Suprapubic skin (tissue), 3 donors: Measurements from ENCODE around the gene CLIC4.

ENCODE experiments used
- EP300 ChIP-seq: sonication (generic); formaldehyde crosslinking; IDR thresholded peaks from one replicate; pipeline ENCODE4 v1.6.1; 2017; ENCODE audit warnings: antibody characterized with exemption
- POLR2A ChIP-seq, 2 donors: fragments of 450-650 bp; IDR thresholded peaks; one replicate each; pipeline ENCODE4 v1.6.1; 2017; ENCODE audit warnings: antibody characterized with exemption in 2 of 2, mild to moderate bottlenecking in 2 of 2, moderate library complexity in 2 of 2
- TF ChIP-seq, protein P1 (sequence below), 2 donors: fragments of 200-600 bp in 1 of 2; fragments of 450-650 bp in 1 of 2; sonication (generic) in 1 of 2; IDR thresholded peaks; one replicate each; pipeline ENCODE4 v1.5.1; 2016 to 2019; ENCODE audit warnings: antibody characterized with exemption in 2 of 2, mild to moderate bottlenecking in 1 of 2, moderate library complexity in 1 of 2

DNA sequence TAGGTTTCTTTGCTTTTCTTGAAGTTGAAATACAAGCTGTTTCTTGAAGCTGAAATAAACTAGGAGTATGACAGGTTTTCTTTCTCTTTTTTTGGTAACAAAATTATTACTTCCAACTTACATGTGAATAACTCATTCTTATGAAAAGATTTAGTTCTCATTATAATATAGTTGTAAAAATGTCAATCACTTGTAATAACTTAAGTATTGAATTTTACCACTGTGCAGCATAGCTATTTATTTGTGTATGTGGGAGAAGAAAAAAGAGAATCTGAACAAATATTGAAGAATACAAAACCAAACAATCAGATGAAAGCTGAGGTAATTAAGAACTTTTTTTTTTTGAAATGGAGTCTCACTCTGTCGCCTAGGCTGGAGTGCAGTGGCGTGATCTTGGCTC lies 11.1 kb downstream of the CLIC4 start:
- TF ChIP-seq, protein P1, sequence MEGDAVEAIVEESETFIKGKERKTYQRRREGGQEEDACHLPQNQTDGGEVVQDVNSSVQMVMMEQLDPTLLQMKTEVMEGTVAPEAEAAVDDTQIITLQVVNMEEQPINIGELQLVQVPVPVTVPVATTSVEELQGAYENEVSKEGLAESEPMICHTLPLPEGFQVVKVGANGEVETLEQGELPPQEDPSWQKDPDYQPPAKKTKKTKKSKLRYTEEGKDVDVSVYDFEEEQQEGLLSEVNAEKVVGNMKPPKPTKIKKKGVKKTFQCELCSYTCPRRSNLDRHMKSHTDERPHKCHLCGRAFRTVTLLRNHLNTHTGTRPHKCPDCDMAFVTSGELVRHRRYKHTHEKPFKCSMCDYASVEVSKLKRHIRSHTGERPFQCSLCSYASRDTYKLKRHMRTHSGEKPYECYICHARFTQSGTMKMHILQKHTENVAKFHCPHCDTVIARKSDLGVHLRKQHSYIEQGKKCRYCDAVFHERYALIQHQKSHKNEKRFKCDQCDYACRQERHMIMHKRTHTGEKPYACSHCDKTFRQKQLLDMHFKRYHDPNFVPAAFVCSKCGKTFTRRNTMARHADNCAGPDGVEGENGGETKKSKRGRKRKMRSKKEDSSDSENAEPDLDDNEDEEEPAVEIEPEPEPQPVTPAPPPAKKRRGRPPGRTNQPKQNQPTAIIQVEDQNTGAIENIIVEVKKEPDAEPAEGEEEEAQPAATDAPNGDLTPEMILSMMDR (IDR thresholded peaks at IDR 0.05) = no peak
- TF ChIP-seq EP300 (no peak), POLR2A (IDR thresholded peaks at IDR 0.05) (no peak)
